ENCODE measurements around the gene AGAP6.
"Not testable (repeated sequence)": the region's sequence is repeated elsewhere in the genome, so short reads cannot be mapped to it uniquely, and the experiment has no call there.

Gene AGAP6

DNA sequence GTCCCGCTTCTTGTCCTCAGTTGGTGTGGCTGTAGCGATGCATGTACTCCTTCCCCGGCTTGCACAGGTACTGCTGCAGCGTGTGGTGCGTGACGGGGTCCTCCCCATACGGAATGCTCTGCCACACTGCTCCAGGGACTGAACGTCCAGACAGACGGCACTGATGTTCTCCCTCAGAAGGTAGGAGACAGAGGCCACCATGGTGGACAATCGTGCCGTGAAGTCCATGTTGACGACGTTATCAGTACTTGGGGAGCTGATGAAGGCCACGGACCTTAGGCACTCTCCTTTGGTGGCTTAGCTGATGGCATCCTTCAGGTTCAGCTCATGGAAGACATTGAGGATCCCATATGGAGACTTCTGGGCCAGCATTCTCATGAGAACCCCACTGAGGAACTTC lies 37.4 kb downstream of the AGAP6 start:
- DNase-seq (ENCODE audit: low read depth) = no peak

- DNase-seq (ENCODE audit: low read depth) = no peak
These were observed 39.0 kb downstream of the AGAP6 start for GRCh38 chr10:50027195-50027594.

DNA sequence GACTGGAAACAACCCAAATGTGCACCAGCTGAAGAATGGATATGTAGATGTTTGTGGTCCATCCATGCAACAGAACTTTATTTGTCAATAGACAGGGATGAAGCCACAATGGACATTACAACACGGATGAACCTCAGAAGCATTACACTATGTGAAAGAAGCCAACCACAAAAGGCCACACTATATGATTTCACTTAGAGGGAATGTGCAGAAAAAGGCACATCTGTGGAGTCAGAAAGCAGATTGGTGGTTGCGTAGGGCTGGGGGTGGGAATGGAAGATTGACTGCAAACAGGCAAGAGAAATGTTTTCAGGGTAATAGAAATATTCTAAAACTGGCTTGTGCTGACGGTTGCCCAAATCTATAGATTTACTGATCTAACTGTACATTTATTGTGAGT lies 45.3 kb downstream of the AGAP6 start:
- DNase-seq (ENCODE audit: low read depth) = no peak

GRCh38 chr10:50035337-50035736 lies 47.1 kb downstream of the AGAP6 start:
- not testable (repeated sequence) for DNase-seq (ENCODE audit: low read depth)

DNA sequence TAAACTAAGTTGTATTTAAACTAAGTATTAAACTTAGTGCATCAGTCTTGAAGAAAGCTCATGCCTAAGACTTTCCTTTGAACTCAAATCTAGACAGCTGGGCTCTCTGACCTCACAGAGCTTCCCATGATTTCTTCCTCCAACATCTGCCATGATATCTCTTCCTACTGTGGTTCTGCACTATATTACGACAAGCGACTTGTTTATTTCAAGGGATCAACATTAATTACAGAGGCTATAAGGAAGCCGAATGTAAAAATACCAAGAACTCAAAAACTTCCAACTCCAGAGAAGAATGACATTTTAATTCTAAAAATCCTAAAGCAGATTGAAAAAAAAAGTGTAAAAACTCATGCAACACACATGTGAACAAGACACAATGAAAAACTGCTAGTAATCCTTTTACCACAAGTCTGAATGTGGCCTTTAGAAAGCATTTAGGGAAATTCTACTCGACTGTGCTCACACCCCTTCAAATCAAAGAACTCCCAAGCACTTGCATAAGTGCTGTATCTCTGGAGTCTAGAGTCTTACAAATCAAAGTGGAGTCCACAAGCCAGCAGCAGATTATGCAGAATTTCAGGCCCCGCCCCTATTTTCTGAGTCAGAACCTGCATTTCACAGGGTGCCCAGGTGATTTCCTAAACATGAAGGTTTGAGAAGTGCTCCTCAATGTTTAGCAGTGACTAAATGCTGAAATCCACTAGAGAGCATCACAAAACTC lies 56.9 kb downstream of the AGAP6 start:
- DNase-seq (ENCODE audit: low read depth) = no peak

- DNase-seq (ENCODE audit: low read depth) = not testable (repeated sequence)
These were observed 58.3 kb downstream of the AGAP6 start for GRCh38 chr10:50046457-50046856.

- not testable (repeated sequence) for DNase-seq (ENCODE audit: low read depth)
These were observed 59.4 kb downstream of the AGAP6 start for GRCh38 chr10:50047594-50047993.

DNA sequence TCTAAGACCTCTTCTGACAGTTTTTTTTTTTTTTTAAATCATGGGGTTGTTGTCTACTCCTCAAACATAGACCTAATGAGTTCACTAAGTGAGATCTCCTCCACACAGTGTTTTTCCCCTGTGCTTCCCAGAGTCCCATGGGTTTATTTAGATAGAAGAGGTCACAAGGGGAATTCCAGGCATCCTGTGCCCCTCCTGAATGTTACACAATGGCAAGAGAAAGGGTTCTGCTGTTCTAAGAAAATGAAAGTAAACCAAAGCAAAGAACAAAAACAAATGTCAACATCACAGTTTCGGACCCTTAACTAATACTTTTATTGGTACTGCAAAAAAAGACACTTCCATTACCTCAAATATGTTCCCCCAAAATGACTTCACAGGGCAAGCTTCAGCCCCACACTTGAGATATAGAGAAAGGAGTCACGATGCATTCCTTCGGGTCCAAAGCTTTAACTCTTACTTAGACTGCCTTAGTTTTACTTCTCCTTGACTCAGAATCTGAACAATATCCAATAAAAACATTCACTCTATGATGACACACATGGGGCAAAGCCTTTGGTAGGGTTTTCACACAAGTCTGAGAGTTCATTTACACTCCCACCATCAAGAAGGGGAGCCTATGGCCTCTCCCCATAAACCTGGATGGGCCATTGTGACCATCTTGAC lies 63.9 kb downstream of the AGAP6 start:
- DNase-seq (ENCODE audit: low read depth) = not testable (repeated sequence)

DNA sequence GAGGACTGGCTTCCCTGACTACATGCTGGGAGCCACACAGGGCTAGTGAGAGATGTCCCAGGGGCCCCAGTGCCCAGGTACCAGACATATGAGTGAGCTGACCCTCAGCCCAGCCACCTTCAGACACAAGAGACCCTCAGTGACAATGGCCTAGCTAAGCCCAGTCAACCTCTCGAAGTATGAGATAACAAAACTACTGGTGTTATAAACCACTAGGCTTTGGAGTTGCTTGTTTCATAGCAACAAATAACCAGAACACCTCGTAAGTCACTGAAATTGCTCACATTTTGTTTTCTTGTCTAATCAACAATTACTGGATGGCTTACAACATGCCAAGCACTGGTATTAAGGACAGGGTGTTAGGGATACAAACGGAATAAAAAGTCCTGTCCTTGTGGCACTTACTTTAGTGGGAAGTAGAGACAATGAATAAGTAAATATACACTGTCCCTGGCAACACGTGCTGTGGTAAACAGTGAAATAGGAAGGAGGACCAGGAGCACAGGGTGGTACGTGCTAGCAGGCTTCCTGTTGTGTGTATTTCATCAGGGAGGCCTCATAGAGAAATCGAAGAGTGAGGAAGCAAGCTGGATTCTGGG lies 64.7 kb downstream of the AGAP6 start:
- not testable (repeated sequence) for DNase-seq (ENCODE audit: low read depth)

DNA sequence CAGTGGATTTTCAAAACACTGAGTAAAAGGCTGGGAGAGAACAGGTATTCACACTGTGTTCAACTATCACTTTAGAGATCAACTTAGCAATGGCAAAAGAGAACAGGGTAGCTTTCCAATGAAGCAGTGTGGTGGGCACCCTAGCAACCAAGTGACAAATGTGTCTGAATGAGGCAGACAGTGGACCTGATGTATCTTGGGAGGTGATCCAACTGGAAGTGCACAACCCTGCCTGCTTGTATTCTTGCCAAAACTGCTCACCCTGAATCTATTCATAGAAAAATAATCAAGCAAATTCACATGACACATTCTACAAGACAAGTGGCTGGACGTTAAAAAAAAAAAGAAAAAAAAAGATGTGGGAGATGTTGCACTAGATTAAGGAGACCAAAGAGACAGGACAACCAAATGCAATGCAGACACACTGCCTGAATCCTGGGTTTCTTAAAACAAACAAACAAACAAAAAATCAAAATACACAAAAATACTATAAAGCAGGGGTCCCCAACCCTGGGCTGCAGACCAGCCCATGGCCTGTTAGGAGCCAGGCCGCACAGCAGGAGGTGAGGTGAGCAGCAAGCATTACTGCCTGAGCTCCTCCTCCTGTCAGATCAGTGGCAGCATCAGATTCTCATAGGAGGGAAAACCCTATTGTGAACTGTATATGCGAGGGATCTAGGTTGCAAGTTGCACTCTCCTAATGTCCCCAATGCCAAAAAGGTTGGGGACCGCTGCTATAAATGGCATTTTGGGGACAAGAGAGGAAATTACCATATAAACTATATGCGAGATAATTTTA lies 67.5 kb downstream of the AGAP6 start:
- DNase-seq (ENCODE audit: low read depth) = not testable (repeated sequence)

DNA sequence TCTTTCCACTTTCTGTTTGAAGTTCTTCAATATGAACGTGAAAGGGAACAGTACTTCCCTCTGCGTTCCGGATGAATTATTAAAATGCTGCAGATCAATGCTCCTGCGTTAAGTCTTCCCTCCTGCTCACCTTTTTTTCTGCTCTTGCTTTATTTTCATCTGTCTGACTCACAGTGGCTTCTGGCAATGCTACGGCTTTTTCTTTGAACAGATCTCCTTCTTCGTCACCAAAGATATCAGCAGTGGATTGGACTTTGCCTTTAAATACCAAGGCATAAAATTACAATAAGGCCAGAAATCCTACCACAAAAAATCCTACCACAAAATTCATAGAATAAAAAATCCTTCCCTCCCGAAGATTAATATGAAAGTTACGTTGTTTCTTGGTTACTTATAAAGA lies 68.4 kb downstream of the AGAP6 start:
- not testable (repeated sequence) for DNase-seq (ENCODE audit: low read depth)

DNA sequence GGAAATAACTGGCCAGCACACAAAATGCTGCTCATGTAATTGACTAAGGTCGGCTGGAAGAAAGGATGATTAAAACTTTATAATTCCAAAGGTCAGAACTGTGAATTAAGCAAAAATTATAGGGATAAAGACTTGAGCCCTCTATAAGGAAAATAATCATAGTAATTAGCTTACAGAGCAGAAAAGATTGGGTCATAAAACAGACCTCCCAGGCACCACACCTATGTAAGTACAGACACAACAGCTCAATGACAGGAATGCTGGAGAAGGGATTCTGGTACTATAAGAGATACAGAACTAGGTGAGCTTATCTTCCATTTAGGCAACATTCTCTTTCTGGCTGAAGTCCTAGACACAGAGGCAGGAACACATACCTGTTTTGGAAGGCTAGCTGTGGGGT lies 70.5 kb downstream of the AGAP6 start:
- DNase-seq (ENCODE audit: low read depth) = not testable (repeated sequence)

DNA sequence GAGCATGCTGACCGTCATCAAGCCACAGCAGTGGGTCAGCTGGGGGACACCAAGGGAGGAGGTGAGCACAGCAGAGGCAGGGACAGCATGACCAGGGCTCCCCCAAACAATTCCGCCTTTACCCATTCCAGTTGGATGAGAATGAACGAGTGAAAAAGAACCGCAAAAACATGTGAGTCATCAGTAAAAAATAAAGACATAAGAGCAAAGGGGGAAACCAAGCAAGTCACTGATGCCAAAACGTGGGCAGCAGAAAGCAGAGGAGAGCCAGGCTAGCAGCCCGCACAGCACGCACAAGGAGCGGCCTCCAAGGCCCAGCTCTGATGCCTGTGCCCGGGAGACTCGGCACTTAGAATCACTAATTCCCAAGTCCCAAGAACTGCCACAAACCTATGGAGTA lies 71.7 kb downstream of the AGAP6 start:
- not testable (repeated sequence) for DNase-seq (ENCODE audit: low read depth)

All from HS-27A (cell line).